A549 treated with AZD9567 at 1 μM for 4 hours (cell line): ENCODE results near the gene NAA16. TPM values are rescaled to one million over a fixed set of nuclear protein-coding genes. Genes with fewer than 3 reads are reported as not detected.

Experiments used
- total RNA-seq: library from RNA; stranded (reverse); fragments of 200-300 nt; extraction: Qiagen RNA extraction; gene quantifications from 5 replicates; pipeline ENCODE4 v1.2.3, GENCODE V29; 2022; ENCODE audit not compliant: insufficient read depth

The NAA16 gene
- 4.2 to 8.8 TPM (median 7.9 TPM) in 5 replicates for total RNA-seq

DNA sequence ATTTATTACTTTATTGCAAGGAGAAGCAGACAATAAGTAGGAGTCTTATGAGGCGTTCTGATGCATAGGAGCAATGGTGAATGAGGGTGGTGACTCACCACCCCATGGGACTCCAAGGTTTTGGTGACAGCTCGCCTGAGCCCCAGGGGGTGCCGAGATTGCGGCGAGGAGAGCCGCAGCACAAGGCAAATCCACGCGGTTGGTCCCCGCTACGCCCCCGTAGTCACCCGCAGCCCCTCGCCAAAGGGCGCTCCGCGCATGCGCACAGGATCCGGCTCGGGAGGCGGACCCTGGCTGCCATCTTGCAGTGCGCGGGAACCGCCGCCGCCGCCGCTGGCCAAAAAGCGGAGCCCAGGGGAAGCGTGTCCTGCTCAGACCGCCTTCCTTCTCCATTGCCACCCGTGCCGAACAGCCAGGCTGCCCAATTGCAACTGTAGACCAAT, at the start of gene NAA16:
Gene NAA16 (plus strand): TSS at position 305 of the 443 bp plus-strand sequence. CDS start 262 bp downstream, outside the sequence.

GRCh38 chr13:41263261-41263971, 47.7 kb upstream of the NAA16 start, which contains the start of gene MTRF1:
MTRF1 (minus strand) TSS chr13:41263576; CDS start chr13:41260907, 2,669 bp downstream.

Other genes with a start within 250 kb of the NAA16 start
- gene WBP4, start 249.8 kb upstream of the NAA16 start, total RNA-seq: 8.1 to 8.7 TPM (median 8.4 TPM) in 5 replicates
- gene KBTBD6, start 178.5 kb upstream of the NAA16 start, total RNA-seq: 4.5 to 6.1 TPM (median 5.3 TPM) in 5 replicates
- 1.7 to 2.6 TPM (median 2.5 TPM) in 5 replicates for gene KBTBD7, start 116.7 kb upstream of the NAA16 start, total RNA-seq
- gene MTRF1, start 47.7 kb upstream of the NAA16 start, total RNA-seq: 4.3 to 6.8 TPM (median 4.8 TPM) in 5 replicates
- gene RGCC, start 146.3 kb downstream of the NAA16 start, total RNA-seq: 4.0 to 9.1 TPM (median 6.3 TPM) in 5 replicates